ENCODE data around the gene BTBD19. TPM values are rescaled to one million over a fixed set of nuclear protein-coding genes. Genes with fewer than 3 reads are reported as not detected.

The BTBD19 gene
- total and polyA plus RNA-seq, 9 of the 15 experiments (the other 6 are each of a cell fraction or from before 2014, with no cell fraction given) = 0.22 to 2.0 (median 0.95) TPM

DNA sequence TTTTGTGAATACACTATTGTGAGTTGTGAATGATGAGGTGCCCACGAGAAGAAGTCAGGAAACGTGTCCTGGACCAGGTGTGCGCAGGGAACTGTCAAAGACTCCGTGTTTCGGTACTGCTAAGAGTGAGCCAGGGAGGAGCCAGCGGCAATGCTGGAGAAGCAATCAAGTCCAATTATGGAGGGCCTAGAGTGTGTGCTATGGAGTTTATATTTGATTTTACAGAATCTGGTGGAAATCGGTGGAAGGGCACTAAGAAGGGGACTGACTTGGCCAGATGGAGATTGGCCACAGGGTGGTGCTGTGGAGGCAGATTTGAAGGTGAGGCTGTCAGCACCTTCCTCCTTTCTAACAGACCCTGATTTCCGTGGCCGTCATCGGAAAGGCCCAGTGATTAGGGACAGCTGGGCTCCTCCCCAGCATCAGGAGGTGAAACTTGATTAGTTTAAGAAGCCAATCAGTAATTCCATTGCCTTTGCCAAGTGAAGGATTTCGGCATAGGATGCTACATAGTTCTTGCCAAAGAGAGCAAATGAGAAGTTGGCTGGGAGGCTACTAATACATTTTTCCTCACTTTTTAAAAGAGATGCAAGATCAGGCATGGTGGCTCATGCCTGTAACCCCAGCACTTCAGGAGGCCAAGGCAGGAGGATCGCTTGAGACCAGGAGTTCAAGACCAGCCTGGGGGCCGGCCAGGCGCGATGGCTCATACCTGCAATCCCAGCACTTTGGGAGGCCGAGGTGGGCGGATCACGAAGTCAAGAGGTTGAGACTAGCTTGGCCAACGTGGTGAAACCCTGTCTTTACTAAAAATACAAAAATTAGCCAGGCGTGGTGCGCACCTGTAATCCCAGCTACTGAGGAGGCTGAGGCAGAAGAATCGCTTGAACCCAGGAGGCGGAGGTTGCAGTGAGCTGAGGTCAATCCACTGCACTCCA, 27.7 kb downstream of the BTBD19 start (continued):
- TF ChIP-seq PTTG1 (tag; IDR thresholded peaks at IDR 0.05; ENCODE audit: low read depth) = no peak
- TF ChIP-seq, protein P1, sequence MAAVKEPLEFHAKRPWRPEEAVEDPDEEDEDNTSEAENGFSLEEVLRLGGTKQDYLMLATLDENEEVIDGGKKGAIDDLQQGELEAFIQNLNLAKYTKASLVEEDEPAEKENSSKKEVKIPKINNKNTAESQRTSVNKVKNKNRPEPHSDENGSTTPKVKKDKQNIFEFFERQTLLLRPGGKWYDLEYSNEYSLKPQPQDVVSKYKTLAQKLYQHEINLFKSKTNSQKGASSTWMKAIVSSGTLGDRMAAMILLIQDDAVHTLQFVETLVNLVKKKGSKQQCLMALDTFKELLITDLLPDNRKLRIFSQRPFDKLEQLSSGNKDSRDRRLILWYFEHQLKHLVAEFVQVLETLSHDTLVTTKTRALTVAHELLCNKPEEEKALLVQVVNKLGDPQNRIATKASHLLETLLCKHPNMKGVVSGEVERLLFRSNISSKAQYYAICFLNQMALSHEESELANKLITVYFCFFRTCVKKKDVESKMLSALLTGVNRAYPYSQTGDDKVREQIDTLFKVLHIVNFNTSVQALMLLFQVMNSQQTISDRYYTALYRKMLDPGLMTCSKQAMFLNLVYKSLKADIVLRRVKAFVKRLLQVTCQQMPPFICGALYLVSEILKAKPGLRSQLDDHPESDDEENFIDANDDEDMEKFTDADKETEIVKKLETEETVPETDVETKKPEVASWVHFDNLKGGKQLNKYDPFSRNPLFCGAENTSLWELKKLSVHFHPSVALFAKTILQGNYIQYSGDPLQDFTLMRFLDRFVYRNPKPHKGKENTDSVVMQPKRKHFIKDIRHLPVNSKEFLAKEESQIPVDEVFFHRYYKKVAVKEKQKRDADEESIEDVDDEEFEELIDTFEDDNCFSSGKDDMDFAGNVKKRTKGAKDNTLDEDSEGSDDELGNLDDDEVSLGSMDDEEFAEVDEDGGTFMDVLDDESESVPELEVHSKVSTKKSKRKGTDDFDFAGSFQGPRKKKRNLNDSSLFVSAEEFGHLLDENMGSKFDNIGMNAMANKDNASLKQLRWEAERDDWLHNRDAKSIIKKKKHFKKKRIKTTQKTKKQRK (IDR thresholded peaks at IDR 0.05; ENCODE audit: borderline replicate concordance, low read depth, low read length) = no peak
- TF ChIP-seq, protein P2, sequence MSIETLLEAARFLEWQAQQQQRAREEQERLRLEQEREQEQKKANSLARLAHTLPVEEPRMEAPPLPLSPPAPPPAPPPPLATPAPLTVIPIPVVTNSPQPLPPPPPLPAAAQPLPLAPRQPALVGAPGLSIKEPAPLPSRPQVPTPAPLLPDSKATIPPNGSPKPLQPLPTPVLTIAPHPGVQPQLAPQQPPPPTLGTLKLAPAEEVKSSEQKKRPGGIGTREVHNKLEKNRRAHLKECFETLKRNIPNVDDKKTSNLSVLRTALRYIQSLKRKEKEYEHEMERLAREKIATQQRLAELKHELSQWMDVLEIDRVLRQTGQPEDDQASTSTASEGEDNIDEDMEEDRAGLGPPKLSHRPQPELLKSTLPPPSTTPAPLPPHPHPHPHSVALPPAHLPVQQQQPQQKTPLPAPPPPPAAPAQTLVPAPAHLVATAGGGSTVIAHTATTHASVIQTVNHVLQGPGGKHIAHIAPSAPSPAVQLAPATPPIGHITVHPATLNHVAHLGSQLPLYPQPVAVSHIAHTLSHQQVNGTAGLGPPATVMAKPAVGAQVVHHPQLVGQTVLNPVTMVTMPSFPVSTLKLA (conservative IDR thresholded peaks at IDR 0.05) = no peak; a peak in 1 of 4 replicates
- no peak for TF ChIP-seq SIN3A (IDR thresholded peaks at IDR 0.05; ENCODE audit: borderline replicate concordance in 2 of 2, control insufficient read depth in 1 of 2, low read depth in 2 of 2, low read length in 2 of 2)
- TF ChIP-seq, protein P3, sequence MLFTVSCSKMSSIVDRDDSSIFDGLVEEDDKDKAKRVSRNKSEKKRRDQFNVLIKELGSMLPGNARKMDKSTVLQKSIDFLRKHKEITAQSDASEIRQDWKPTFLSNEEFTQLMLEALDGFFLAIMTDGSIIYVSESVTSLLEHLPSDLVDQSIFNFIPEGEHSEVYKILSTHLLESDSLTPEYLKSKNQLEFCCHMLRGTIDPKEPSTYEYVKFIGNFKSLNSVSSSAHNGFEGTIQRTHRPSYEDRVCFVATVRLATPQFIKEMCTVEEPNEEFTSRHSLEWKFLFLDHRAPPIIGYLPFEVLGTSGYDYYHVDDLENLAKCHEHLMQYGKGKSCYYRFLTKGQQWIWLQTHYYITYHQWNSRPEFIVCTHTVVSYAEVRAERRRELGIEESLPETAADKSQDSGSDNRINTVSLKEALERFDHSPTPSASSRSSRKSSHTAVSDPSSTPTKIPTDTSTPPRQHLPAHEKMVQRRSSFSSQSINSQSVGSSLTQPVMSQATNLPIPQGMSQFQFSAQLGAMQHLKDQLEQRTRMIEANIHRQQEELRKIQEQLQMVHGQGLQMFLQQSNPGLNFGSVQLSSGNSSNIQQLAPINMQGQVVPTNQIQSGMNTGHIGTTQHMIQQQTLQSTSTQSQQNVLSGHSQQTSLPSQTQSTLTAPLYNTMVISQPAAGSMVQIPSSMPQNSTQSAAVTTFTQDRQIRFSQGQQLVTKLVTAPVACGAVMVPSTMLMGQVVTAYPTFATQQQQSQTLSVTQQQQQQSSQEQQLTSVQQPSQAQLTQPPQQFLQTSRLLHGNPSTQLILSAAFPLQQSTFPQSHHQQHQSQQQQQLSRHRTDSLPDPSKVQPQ (CRISPR knock-in tag; IDR thresholded peaks at IDR 0.05; ENCODE audit: borderline replicate concordance) = no peak
- no peak for TF ChIP-seq POLR2AphosphoS5 (IDR thresholded peaks at IDR 0.05; ENCODE audit: control insufficient read depth, insufficient read depth, low read depth, low read length)
- TF ChIP-seq, protein P4, sequence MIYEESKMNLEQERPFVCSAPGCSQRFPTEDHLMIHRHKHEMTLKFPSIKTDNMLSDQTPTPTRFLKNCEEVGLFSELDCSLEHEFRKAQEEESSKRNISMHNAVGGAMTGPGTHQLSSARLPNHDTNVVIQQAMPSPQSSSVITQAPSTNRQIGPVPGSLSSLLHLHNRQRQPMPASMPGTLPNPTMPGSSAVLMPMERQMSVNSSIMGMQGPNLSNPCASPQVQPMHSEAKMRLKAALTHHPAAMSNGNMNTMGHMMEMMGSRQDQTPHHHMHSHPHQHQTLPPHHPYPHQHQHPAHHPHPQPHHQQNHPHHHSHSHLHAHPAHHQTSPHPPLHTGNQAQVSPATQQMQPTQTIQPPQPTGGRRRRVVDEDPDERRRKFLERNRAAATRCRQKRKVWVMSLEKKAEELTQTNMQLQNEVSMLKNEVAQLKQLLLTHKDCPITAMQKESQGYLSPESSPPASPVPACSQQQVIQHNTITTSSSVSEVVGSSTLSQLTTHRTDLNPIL (CRISPR knock-in tag; IDR thresholded peaks at IDR 0.05) = no peak
- TF ChIP-seq MYC (IDR thresholded peaks at IDR 0.05; ENCODE audit: low read depth, low read length) = peak; percentile 50; the same call in 1 of the 2 replicates
- no peak for TF ChIP-seq MYC (CRISPR knock-in tag; IDR thresholded peaks at IDR 0.05; ENCODE audit: borderline replicate concordance, low read depth)
- TF ChIP-seq, protein P5, sequence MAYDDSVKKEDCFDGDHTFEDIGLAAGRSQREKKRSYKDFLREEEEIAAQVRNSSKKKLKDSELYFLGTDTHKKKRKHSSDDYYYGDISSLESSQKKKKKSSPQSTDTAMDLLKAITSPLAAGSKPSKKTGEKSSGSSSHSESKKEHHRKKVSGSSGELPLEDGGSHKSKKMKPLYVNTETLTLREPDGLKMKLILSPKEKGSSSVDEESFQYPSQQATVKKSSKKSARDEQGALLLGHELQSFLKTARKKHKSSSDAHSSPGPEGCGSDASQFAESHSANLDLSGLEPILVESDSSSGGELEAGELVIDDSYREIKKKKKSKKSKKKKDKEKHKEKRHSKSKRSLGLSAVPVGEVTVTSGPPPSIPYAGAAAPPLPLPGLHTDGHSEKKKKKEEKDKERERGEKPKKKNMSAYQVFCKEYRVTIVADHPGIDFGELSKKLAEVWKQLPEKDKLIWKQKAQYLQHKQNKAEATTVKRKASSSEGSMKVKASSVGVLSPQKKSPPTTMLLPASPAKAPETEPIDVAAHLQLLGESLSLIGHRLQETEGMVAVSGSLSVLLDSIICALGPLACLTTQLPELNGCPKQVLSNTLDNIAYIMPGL (CRISPR knock-in tag; IDR thresholded peaks at IDR 0.05) = no peak
- TF ChIP-seq MEIS2 (IDR thresholded peaks at IDR 0.05; ENCODE audit: partially characterized antibody) = peak; percentile 98

Data from K562 (cell line).